Activated CD8-positive, alpha-beta memory T cell treated with anti-CD3 and anti-CD28 coated beads, Interleukin-2, amount 10 ng/mL, durations not matched to agents 7 days and 5 days (primary cell): ENCODE measurements around the gene LRP5. TPM values are rescaled to one million over a fixed set of nuclear protein-coding genes. Genes with fewer than 3 reads are reported as not detected.

Experiments
- ATAC-seq: fragments of 150-1000 bp; cut with Tn5 transposase; one replicate; pipeline ENCODE4 v1.10.0; 2021; ENCODE audit warnings: moderate library complexity
- CTCF ChIA-PET: fragments of 350-600 bp; sonication (Branson Sonifier 250); formaldehyde crosslinking; loops from one replicate; lab custom pipeline; 2021; ENCODE audit warnings: antibody characterized with exemption; lab: Charles Lee
- DNase-seq: peaks from one replicate; pipeline ENCODE4 v3.0.0-alpha.2; 2020
- H3K27ac Mint-ChIP-seq: one replicate; pipeline ENCODE4 v1.8.0; 2021; ENCODE audit warnings: mild to moderate bottlenecking, mixed read lengths
- H3K27me3 Mint-ChIP-seq: one replicate; pipeline ENCODE4 v1.8.0; 2021; ENCODE audit warnings: mixed read lengths
- H3K36me3 Mint-ChIP-seq: one replicate; pipeline ENCODE4 v1.8.0; 2021; ENCODE audit warnings: mild to moderate bottlenecking, mixed read lengths
- H3K4me1 Mint-ChIP-seq: one replicate; pipeline ENCODE4 v1.8.0; 2021; ENCODE audit warnings: mixed read lengths
- H3K4me3 Mint-ChIP-seq: one replicate; pipeline ENCODE4 v1.8.0; 2021; ENCODE audit warnings: mild to moderate bottlenecking, moderate library complexity, mixed read lengths
- H3K9me3 Mint-ChIP-seq: one replicate; pipeline ENCODE4 v1.8.0; 2022; ENCODE audit warnings: low read depth, mixed read lengths
- total RNA-seq, 2 experiments: library from RNA; stranded (reverse); gene quantifications; one replicate each; pipeline ENCODE4 v1.2.3, GENCODE V29; 2021

The LRP5 gene
- total RNA-seq, 2 experiments from 2014 or later: 15.6 to 16.2 TPM

DNA sequence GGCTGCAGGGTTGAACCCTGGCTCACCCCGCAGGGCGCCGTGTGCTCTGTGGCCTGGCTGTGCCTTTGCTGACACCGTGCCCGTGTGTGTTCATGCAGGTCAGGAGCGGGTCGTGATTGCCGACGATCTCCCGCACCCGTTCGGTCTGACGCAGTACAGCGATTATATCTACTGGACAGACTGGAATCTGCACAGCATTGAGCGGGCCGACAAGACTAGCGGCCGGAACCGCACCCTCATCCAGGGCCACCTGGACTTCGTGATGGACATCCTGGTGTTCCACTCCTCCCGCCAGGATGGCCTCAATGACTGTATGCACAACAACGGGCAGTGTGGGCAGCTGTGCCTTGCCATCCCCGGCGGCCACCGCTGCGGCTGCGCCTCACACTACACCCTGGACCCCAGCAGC, 101.2 kb downstream of the LRP5 start:
- DNase-seq (no peak), ATAC-seq (no peak)
- CTCF ChIA-PET: interaction anchor here (0.5 kb wide), 1 partner anchor 190 kb away, joined by 3 read pairs; no protein-coding TSS in a partner anchor
- Mint-ChIP-seq H3K9me3 (no peaks in the 10 kb centered on the region), H3K4me1 (peaks cover 28% of the 10 kb centered on the region), H3K36me3 (peaks cover 3% of the 10 kb centered on the region), H3K4me3 (no peak overlapping the region), H3K27ac (no peak overlapping the region), H3K27me3 (no peaks in the 10 kb centered on the region)

DNA sequence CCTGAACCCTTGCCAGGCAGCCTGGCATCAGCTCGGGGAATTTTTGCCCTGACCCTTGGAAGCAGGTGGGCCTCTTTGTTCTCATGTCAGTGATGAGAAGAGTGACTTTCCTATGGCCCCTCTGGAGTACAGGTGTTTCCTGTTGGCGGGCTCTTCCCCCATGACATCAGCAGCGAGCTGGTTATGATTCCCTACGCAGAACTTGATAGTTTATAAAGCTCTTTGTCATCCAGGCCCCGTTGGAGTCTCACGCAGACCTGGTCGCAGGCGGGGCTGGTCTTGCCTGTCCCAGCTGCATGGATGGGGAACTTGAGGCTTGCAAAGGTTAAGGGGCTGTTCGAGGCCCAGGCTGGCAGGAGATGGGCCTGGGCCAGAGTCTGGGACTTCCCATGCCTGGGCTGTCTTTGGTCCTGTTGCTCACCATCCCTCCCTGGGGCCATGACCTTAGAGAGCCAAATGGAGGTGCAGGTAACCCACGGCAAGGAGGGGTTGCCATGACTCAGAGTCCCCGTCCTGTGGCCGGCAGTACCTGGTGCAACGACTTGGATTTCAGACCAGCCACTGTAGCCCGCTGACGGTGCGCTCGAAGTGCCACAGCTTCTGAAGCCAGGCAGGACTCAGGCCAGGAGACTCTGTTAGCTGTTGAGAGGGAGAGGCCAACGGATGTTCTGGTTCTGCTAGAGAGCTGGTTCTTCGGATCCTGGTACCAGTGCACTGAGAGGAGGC, 102.3 kb downstream of the LRP5 start:
- H3K4me1 Mint-ChIP-seq: peaks cover 28% of the 10 kb centered on the region
- no peaks in the 10 kb centered on the region for H3K27me3 Mint-ChIP-seq
- H3K9me3 Mint-ChIP-seq: no peaks in the 10 kb centered on the region
- H3K4me3 Mint-ChIP-seq: no peak overlapping the region
- no peak for ATAC-seq
- DNase-seq: no peak
- H3K36me3 Mint-ChIP-seq: peaks cover 4% of the 10 kb centered on the region
- CTCF ChIA-PET: no interaction called here
- no peak overlapping the region for H3K27ac Mint-ChIP-seq

DNA sequence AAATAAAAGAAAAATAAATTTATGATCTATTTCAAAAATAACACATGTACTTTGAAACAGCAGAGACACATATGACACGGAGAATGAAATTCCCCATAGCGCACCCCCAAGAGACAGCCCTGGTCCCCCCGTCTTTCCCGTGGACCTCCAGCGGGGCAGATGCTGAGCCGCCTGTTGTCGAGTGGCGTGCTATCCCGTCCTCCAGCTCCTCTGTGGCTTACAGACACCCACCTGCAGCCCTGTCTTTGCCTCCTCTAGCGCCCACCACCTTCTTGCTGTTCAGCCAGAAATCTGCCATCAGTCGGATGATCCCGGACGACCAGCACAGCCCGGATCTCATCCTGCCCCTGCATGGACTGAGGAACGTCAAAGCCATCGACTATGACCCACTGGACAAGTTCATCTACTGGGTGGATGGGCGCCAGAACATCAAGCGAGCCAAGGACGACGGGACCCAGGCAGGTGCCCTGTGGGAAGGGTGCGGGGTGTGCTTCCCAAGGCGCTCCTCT, 103.7 kb downstream of the LRP5 start:
- H3K4me3 Mint-ChIP-seq: no peak overlapping the region
- CTCF ChIA-PET: no interaction called here
- H3K4me1 Mint-ChIP-seq: peaks cover 28% of the 10 kb centered on the region
- no peak overlapping the region for H3K27ac Mint-ChIP-seq
- no peaks in the 10 kb centered on the region for H3K27me3 Mint-ChIP-seq
- DNase-seq (no peak), ATAC-seq (no peak)
- H3K36me3 Mint-ChIP-seq: peaks cover 6% of the 10 kb centered on the region
- no peaks in the 10 kb centered on the region for H3K9me3 Mint-ChIP-seq

DNA sequence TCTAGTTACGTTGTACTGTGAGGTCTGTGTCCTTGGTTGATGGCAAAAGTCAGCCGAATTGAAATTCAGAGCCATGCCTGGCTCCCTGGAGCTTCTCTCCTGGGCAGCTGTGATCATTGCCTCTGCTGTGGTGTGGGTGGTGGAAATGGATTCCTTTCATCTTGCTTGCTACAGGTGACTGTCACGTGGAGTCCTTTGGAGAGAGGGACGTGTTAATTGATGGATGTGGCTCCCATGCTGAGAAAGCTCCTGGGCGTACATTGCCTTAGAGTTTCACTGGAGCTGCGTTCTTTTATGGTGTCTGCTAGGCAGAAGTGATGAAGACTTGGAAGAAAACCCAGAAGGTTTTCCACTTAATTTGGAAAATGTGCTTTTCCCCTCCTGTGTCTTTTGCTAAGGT, 106.3 kb downstream of the LRP5 start:
- H3K36me3 Mint-ChIP-seq: peaks cover 6% of the 10 kb centered on the region
- H3K9me3 Mint-ChIP-seq: no peaks in the 10 kb centered on the region
- no peak overlapping the region for H3K4me3 Mint-ChIP-seq
- no peak for DNase-seq
- ATAC-seq: no peak
- H3K4me1 Mint-ChIP-seq: peaks cover 12% of the 10 kb centered on the region
- H3K27me3 Mint-ChIP-seq: no peaks in the 10 kb centered on the region
- CTCF ChIA-PET: interaction anchor here (0.8 kb wide), 1 partner anchor 214 kb away, joined by 3 read pairs; no protein-coding TSS in a partner anchor
- H3K27ac Mint-ChIP-seq: no peak overlapping the region

DNA sequence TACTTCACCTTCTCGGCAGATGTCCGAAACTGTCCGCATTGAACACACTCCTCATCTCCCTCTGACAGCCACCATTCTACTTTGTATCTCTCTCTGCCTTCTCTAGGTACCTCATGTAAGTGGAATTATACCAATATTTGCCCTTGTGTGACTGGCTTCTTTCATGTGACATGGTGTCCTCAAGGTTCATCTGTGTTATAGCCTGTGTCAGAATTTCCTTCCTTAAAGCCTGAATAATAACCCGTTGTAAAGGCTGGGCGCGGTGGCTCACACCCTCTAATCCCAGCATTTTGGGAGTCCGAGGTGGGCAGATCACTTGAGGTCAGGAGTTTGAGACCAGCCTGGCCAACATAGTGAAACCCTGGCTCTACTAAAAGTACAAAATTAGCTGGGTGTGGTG, 107.8 kb downstream of the LRP5 start:
- DNase-seq (no peak), ATAC-seq (no peak)
- Mint-ChIP-seq H3K36me3 (peaks cover 6% of the 10 kb centered on the region), H3K27ac (no peak overlapping the region), H3K4me1 (peaks cover 8% of the 10 kb centered on the region), H3K27me3 (no peaks in the 10 kb centered on the region), H3K9me3 (no peaks in the 10 kb centered on the region), H3K4me3 (no peak overlapping the region)
- CTCF ChIA-PET: no interaction called here

DNA sequence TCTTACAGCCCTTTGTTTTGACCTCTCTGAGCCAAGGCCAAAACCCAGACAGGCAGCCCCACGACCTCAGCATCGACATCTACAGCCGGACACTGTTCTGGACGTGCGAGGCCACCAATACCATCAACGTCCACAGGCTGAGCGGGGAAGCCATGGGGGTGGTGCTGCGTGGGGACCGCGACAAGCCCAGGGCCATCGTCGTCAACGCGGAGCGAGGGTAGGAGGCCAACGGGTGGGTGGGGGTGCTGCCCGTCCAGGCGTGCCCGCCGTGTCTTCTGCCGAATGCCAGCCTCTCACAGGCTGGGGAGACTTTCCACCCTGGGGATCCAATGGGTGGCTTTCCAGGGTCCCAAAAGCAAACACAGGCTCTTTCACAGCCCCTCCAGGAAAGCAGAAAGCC, 111.1 kb downstream of the LRP5 start:
- ATAC-seq: no peak

DNA sequence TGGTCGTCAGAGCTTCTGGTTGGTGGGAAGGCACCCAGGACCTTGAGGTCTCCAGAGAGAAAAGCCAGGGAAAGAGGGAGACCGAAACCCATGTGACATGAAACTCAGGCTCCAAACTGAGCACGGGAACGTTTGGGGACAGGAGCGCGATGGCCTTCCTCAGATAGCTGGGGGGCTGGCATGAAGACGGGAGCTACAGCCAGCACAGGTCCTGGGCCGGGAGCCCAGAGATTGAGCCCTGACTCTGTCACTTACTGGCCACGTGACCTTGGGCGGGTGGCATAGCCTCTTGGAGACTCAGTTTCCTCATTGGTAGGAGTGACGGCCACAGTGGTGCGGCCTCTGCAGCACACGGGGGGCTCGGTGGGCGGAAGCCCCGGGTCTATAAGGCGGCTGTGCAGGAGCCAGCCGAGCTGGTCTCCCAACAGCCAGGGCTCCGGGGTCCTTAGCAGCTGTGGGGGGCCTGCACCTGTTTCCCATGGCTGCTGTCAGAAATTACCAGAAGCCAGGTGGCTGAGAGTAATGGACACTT, 111.8 kb downstream of the LRP5 start:
- peaks cover 6% of the 10 kb centered on the region for H3K9me3 Mint-ChIP-seq

More for the DNA sequence above, 111.1 kb downstream of the LRP5 start:
- peaks cover 4% of the 10 kb centered on the region for H3K36me3 Mint-ChIP-seq
- no peaks in the 10 kb centered on the region for H3K4me1 Mint-ChIP-seq
- H3K27ac Mint-ChIP-seq: no peak overlapping the region
- DNase-seq: no peak
- CTCF ChIA-PET: no interaction called here
- peaks cover 2% of the 10 kb centered on the region for H3K9me3 Mint-ChIP-seq
- H3K4me3 Mint-ChIP-seq: no peak overlapping the region
- no peaks in the 10 kb centered on the region for H3K27me3 Mint-ChIP-seq

DNA sequence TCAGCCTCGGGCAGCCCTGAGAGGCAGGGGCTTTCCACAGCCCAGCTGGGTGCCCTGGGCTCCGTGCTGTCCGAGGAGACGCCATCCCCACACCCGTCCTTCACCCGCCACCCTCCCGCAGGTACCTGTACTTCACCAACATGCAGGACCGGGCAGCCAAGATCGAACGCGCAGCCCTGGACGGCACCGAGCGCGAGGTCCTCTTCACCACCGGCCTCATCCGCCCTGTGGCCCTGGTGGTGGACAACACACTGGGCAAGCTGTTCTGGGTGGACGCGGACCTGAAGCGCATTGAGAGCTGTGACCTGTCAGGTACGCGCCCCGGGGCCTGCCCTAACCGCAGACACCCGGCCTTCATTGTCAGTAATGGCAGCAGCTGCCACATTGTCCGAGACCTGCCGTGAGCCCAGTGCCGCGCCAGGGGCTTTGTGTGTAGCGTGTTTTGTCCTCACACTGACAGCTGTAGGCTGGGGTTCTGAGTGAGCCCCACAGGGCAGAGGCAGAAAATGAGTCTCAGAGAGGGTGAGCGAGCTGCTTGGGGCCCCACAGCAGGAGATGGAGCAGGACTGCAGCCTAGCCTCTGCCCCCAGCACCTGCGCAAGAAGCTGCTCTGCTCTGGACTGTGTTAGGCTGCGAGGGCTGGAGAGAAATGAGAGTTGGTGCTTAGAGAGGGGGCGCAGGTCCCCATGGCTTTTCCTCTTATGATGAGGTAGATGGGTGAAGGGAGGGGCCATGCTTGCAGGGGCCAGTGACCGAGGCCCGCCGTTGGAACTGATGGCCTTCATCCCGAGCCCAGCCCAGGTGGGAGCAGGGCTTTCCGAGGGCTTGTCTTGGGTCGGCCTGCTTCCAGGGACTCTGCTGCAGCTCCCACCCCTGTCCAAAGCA, 112.8 kb downstream of the LRP5 start:
- Mint-ChIP-seq H3K9me3 (peaks cover 14% of the 10 kb centered on the region), H3K27ac (no peak overlapping the region), H3K36me3 (peaks cover 13% of the 10 kb centered on the region), H3K4me1 (no peaks in the 10 kb centered on the region), H3K27me3 (no peaks in the 10 kb centered on the region), H3K4me3 (no peak overlapping the region)
- CTCF ChIA-PET: no interaction called here
- ATAC-seq (no peak), DNase-seq (no peak)

More for the DNA sequence above, 111.8 kb downstream of the LRP5 start:
- no peaks in the 10 kb centered on the region for H3K4me1 Mint-ChIP-seq
- H3K27me3 Mint-ChIP-seq: no peaks in the 10 kb centered on the region
- CTCF ChIA-PET: no interaction called here
- no peak for ATAC-seq
- no peak for DNase-seq
- no peak overlapping the region for H3K4me3 Mint-ChIP-seq
- H3K36me3 Mint-ChIP-seq: peaks cover 6% of the 10 kb centered on the region
- H3K27ac Mint-ChIP-seq: no peak overlapping the region

DNA sequence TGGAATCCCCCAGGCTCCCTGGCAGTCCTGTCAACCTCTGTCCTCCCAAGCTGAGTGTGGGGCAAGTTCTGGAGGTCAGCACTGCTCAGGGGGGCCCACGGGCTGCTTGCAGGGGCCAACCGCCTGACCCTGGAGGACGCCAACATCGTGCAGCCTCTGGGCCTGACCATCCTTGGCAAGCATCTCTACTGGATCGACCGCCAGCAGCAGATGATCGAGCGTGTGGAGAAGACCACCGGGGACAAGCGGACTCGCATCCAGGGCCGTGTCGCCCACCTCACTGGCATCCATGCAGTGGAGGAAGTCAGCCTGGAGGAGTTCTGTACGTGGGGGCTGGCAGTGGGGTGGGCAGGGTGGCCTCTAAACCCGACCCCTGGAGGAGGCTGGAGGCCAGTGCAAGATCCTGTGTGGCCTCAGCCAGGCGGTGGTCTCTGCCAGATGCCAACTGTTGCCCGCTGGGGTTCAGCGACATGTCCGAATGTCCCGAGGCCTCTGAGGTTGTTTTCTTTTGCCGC, 113.5 kb downstream of the LRP5 start:
- no peak for ATAC-seq
- no peaks in the 10 kb centered on the region for H3K27me3 Mint-ChIP-seq
- CTCF ChIA-PET: no interaction called here
- no peak overlapping the region for H3K27ac Mint-ChIP-seq
- DNase-seq: no peak
- no peak overlapping the region for H3K4me3 Mint-ChIP-seq
- peaks cover 18% of the 10 kb centered on the region for H3K36me3 Mint-ChIP-seq
- H3K4me1 Mint-ChIP-seq: no peaks in the 10 kb centered on the region
- H3K9me3 Mint-ChIP-seq: peaks cover 14% of the 10 kb centered on the region

DNA sequence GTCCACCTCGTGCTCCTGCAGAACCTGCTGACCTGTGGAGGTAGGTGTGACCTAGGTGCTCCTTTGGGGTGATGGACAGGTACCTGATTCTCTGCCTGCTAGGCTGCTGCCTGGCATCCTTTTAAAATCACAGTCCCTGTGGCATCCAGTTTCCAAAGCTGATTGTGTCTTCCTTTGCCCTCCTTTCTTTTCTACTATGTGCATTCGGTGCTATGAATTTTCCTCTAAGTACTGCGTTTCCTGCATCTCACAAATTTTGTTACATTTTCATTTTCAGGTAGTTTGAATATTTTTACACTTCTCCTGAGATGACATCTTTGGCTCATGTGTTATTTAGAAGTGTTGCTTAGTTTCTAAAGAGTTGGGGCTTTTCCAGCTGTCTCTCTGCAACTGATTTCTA, 117.3 kb downstream of the LRP5 start:
- Mint-ChIP-seq H3K9me3 (peaks cover 14% of the 10 kb centered on the region), H3K4me1 (no peaks in the 10 kb centered on the region), H3K36me3 (peaks cover 17% of the 10 kb centered on the region), H3K27me3 (no peaks in the 10 kb centered on the region), H3K4me3 (no peak overlapping the region), H3K27ac (no peak overlapping the region)
- ATAC-seq (no peak), DNase-seq (no peak)
- CTCF ChIA-PET: no interaction called here

DNA sequence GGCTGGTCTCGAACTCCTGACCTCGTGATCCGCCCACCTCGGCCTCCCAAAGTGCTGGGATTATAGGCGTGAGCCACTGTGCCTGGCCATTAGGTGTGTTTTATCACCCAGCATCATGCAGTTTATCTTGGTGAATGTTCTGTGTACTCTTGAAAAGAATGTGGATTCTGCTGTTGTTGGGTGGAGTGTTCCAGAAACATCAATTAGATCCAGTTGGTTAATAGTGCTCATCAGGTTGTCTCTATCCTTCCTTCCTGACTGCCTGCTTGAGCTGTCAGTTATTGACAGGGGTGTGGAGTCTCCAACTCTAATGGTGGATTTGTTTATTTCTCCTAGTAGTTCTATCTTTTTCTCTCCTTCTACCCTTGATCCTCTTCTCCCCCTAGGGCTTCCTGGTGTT, 118.0 kb downstream of the LRP5 start:
- Mint-ChIP-seq H3K27ac (no peak overlapping the region), H3K4me1 (no peaks in the 10 kb centered on the region), H3K9me3 (peaks cover 14% of the 10 kb centered on the region), H3K27me3 (no peaks in the 10 kb centered on the region), H3K36me3 (peaks cover 17% of the 10 kb centered on the region), H3K4me3 (no peak overlapping the region)
- no peak for ATAC-seq
- CTCF ChIA-PET: no interaction called here
- no peak for DNase-seq

DNA sequence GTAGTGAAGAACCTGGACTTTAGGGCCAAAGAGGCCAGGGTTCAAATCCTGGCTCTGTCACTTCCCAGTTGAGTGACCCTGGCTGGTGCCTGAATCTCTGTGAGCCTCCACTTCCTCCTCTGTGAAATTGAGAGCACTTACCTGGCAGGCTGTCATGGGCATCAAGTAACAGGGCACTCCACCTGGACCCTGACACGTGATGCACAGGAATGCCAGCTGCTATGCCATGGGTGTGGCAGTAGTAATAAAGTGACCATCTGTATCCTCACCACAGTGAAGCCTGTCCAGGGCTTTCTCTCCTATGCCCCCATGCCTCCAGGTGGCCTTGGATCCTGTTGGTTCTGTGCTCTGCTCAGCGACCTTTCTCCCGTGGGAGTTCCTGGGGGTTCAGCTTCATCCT, 118.4 kb downstream of the LRP5 start:
- CTCF ChIA-PET: interaction anchor here (0.7 kb wide), 1 partner anchor 99 kb away, joined by 3 read pairs; no protein-coding TSS in a partner anchor
- ATAC-seq (no peak), DNase-seq (no peak)
- Mint-ChIP-seq H3K9me3 (peaks cover 14% of the 10 kb centered on the region), H3K27me3 (no peaks in the 10 kb centered on the region), H3K36me3 (peaks cover 17% of the 10 kb centered on the region), H3K4me1 (no peaks in the 10 kb centered on the region), H3K27ac (no peak overlapping the region), H3K4me3 (no peak overlapping the region)

DNA sequence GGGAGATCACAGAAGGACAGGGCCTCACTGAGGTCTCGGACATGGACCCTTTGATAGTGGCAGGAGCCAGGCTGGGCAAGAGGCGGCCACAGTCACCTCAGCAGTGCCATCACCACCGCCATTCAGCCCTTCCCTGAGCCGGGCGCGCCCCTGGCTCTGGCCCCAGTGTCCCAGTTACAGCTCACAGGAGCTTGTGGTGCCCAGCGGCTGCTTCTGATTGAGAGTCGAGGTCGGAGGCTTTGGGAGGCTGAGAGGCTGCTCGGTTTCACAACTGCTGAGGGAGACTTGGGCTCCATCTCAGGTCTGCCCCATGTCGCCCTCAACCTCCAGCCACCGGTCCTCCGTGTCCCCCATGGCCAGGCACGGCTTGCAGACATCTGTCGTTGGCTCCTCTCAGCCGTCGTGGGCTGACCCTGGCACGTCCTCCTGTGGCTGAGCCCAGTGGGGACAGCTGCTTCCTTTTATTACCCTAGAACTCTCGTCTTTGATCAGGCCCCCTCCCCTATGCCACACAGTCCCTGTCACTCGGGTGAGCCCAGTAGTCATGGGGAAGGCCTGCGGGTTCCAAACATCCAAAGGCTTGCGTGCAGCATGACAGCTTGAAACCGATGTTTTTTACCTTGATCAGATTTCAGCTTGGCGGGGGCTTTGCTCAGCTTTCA, 119.7 kb downstream of the LRP5 start:
- peaks cover 17% of the 10 kb centered on the region for H3K36me3 Mint-ChIP-seq
- DNase-seq: no peak
- no peaks in the 10 kb centered on the region for H3K27me3 Mint-ChIP-seq
- H3K4me1 Mint-ChIP-seq: peaks cover 1% of the 10 kb centered on the region
- H3K9me3 Mint-ChIP-seq: peaks cover 14% of the 10 kb centered on the region
- H3K4me3 Mint-ChIP-seq: no peak overlapping the region
- no peak for ATAC-seq
- no peak overlapping the region for H3K27ac Mint-ChIP-seq
- CTCF ChIA-PET: no interaction called here
